DND-41 (cell line): ENCODE measurements around the gene CYP1A1.

Experiments used
- EZH2 ChIP-seq: IDR thresholded peaks from 3 replicates; pipeline ENCODE4 v1.6.1; 2012; ENCODE audit warnings: borderline replicate concordance, low read depth, mild to moderate bottlenecking, moderate library complexity, low read length, inconsistent platforms; ENCODE audit not compliant: severe bottlenecking
- TF ChIP-seq, protein P1 (sequence below): IDR thresholded peaks from 2 replicates; pipeline ENCODE4 v1.5.1; 2012; ENCODE audit warnings: borderline replicate concordance, low read length, moderate library complexity, mild to moderate bottlenecking; ENCODE audit not compliant: poor library complexity, severe bottlenecking; ENCODE audit errors: extremely low read depth

DNA sequence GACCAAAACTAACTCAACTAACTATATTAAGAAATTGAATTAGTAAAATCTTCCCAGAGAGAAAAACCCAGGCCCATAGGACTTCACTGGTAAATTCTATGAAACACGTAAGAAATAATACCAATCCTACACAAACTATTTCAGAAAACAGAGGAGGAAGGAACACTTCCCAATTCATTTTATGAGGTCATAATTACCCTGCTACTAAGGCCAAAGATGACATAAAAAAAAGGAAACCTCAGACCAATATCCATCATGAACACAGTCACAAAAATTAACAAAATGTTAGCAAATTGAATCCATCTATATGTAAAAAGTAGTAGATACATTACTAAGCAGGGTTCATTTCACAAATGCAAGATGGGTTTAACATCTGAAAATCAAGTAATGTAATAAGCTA lies 33.0 kb downstream of the CYP1A1 start:
- TF ChIP-seq, protein P1, sequence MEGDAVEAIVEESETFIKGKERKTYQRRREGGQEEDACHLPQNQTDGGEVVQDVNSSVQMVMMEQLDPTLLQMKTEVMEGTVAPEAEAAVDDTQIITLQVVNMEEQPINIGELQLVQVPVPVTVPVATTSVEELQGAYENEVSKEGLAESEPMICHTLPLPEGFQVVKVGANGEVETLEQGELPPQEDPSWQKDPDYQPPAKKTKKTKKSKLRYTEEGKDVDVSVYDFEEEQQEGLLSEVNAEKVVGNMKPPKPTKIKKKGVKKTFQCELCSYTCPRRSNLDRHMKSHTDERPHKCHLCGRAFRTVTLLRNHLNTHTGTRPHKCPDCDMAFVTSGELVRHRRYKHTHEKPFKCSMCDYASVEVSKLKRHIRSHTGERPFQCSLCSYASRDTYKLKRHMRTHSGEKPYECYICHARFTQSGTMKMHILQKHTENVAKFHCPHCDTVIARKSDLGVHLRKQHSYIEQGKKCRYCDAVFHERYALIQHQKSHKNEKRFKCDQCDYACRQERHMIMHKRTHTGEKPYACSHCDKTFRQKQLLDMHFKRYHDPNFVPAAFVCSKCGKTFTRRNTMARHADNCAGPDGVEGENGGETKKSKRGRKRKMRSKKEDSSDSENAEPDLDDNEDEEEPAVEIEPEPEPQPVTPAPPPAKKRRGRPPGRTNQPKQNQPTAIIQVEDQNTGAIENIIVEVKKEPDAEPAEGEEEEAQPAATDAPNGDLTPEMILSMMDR = no peak
- no peak for TF ChIP-seq EZH2
